Stimulated activated CD8-positive, alpha-beta memory T cell treated with anti-CD3 and anti-CD28 coated beads, Interleukin-2, amount 100 ng/mL, for 1 hour (primary cell): ENCODE data around the gene FGFR3.

Experiments
- DNase-seq, 2 donors: peaks; one replicate each; pipeline ENCODE4 v3.0.0-alpha.2; 2020; ENCODE audit warnings: low read depth in 2 of 2

Gene FGFR3

DNA sequence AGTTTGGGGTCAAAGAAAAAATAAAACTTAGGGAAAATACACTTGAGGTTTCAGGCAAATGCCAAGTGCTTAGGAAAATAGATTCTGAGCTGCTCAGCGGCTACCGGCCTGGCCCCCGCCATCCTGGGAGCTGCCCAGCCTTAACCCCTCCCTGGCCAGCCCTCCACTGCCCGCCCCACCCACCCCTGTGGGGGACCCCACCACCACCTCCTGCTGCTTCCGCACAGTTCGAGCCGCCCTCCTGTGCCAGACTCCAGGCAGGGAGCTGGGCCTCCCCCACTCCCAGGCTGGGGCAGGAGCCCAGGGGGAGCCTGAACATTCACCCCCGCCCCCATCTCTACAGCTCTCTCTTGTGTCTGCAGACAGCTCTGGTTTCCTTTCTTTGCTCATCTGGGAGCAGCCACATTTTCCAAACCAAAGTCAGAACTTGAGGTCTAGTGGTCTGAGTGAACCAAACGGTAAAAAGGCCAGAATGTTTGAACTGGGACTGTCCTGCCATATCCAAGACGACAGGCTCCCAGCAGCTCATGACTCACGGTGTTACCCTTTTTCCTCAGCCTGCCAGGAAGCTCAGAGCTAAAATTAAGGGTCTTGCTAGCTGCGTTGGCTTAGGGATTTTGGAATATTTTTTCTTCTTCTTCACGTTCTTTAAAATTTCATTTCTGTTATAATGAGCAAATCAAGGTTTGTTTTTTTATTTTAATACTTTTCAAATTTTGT is 4.7 kb upstream of the FGFR3 start:
- DNase-seq, result no peak

DNA sequence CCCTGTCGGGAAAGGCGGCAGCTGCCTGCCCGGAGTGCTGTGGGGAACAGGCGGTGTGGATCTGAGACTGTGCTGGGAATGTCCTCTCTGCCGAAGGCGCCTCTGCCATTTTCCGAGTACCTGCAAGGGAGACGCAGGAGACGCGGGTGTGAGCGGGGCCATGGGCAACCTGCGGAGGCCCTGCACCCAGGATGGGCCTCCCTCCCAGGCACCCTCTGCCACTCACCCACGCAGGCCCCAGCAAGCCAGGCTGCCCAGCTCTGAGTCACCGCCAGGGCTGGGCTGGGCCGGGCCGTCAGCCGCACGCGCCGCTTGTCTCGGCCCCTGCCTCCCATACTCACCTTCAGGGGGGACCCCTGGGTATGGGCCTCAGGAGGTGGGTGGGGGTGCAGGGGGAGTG is 3.5 kb upstream of the FGFR3 start:
- no peak for DNase-seq

- no peak for DNase-seq
Observed at GRCh38 chr4:1790005-1790404, 3.1 kb upstream of the FGFR3 start.

GRCh38 chr4:1792158-1792831 is 798 bp upstream of the FGFR3 start:
- no peak for DNase-seq

DNA sequence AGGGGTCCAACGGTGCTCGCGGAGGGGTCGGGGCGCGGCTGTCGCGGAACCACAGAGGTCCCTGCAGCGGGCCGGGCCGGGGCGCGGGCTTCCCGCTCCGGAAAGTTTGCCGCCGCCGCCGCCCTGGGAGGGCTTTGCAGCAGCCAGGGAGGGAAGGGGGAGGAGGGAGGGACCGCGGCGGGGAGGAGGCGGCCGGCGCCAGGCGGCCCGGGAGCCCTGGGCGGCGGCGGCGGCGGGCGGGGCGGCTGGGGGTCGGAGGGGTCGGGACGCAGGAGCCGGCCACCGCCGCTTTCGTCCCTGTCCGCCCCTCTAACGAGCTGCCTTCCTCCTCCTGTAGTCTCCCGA is 375 bp downstream of the FGFR3 start:
- DNase-seq, result peak in 1 of 2 donors; percentile 14

- no peak for DNase-seq
Observed at GRCh38 chr4:1793940-1794808, 1.1 kb downstream of the FGFR3 start.

DNA sequence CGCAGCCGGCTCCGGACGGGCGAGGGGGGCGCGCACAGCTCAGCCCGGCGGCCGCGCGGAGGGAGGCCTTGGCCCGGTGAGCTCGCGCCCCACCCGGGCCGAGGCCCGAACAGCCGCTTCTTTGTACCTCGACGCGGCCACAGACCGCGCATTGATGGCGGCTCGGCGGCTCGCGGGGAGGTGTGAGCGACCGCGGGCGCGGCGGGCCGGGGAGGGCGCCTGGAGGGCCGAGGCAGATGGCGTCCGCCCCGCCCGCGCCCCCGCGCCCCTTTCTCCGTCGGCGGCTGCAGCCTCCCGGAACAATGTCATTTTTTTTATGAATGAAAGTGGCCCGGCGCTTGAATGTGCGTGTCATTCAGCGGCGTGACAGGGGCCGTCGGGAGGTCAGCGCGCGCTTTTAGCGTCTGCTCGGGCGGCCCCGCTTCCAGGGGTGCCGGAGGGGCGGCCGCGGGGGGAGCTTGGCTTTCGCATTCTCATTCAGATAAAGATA is 1.8 kb downstream of the FGFR3 start:
- no peak for DNase-seq

GRCh38 chr4:1795299-1796195 is 2.5 kb downstream of the FGFR3 start:
- no peak for DNase-seq

GRCh38 chr4:1796486-1797204 is 3.6 kb downstream of the FGFR3 start:
- DNase-seq, result no peak

DNA sequence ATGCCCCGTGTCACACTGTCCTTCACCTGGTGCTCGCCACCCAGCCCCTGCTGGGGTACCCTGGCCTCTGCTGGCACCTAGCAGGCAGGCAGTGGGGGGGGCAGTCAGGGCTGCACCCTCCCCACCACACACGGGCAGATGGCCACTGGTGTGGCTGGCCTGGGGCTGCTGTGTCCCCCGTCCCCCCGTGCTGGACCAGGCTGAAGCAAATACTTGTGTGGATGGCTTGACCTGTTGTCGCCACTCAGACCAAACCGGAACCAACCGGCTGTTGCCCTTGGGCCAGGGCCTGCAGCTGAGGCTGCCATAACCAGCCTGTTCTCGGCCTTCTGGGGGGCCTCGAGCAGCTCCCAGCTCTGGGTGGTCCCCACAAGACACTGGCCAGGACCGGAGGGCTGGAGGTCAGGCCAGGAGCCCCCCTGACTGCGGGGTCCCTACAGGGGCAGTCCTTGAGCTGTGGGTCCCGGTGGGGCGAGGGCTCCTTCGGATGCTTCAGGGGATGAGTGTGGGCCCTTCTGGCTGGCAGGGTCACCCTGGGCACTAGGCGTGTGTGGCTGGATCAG is 4.3 kb downstream of the FGFR3 start:
- DNase-seq, result no peak

- no peak for DNase-seq
Observed at GRCh38 chr4:1797861-1798579, 4.9 kb downstream of the FGFR3 start.

DNA sequence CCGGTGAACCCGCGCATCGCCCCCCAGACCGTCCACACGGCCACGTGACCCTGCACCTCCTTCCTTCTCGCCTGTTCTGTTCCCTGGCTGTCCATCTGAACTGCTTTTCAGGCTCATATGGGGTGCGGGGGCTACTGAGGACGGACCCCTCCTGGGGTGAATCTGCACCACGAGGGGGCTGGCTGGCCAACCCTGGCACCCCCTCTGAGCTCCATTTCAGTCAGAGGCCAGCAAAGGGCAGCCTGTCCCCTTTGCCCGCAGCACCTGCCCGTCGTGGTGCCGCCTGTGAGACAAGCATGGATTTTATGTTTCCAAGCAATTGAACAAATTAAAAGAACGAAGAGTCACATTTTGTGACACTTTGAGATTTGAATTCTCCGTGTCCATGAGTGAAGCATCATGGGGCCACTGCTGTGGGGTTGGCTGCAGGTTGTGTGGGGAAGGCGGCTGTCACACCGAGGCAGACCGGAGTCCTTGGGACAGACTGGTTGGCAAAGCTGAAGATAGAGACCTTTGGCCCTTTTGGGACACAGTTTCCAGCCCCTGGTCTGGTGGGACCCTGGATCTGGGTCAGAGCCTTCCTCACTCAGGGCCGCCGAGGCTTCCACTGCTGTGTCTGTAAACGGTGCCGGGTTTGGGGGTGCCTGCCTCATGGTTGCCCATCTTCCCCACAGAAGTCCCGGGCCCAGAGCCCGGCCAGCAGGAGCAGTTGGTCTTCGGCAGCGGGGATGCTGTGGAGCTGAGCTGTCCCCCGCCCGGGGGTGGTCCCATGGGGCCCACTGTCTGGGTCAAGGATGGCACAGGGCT is 5.7 kb downstream of the FGFR3 start:
- no peak for DNase-seq

GRCh38 chr4:1799387-1800375 is 6.6 kb downstream of the FGFR3 start:
- DNase-seq, result no peak

DNA sequence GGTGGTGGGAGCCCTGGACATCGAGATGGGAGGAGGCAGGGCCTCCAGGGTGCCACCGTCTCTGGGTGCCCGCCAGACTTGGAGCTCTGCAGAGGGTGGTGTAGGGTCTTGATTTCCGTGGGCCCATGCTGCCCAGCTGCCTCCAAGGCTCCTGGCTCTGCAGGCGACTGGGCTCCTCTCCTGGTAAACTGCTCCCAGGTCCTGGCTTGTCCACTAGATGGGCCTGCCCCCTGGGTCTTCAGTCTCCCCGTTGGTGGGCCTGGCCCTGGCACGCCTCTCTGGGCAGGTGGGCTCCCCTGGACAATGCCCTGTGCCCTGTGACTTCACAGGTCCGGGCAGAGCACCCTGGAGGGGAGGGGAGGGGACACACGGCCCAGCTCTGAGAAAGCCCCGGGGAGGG is 7.7 kb downstream of the FGFR3 start:
- DNase-seq, result no peak

GRCh38 chr4:1801286-1801958 is 8.3 kb downstream of the FGFR3 start:
- DNase-seq, result no peak

DNA sequence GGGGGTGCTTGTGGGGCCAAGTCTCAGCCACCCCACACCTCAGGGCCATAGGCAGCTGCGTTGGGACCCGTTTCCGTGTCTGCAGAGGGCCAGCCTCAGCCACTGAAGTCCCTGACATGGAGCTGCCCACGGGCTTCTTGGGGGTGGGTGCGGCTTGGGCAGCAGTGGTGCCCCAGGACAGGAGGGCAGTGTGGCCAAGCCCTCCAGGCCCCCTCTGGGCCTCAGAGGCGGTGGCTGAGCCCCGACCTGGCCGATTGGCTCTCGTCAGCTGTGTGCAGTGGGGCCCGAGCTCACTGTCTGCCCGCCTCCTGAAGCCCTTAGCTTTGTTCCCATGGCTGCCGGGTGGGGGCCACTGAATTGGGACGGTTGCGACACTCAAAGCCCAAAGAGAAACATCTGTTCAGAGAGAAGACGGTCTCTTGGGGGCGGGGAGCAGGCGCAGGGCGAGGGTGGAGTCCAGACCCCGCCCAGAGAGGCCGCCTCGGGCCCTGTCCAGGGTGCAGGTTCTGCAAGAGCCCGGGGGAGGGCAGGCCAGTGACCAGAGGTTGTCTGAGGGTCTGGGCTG is 9.1 kb downstream of the FGFR3 start:
- DNase-seq, result no peak
